CD14-positive monocyte (primary cell): ENCODE results near the gene TSHZ2. TPM values are rescaled to one million over a fixed set of nuclear protein-coding genes. Genes with fewer than 3 reads are reported as not detected.

ENCODE experiments used
- DNase-seq, 3 donors: peaks; one replicate each; pipeline ENCODE4 v3.0.0-alpha.2; 2011 to 2022
- H2AFZ ChIP-seq: 2 replicates; pipeline ENCODE4 v1.6.0; 2012; ENCODE audit warnings: mild to moderate bottlenecking, low read depth, low read length, inconsistent platforms; ENCODE audit not compliant: insufficient read depth, poor library complexity, severe bottlenecking
- H3K27ac ChIP-seq, 2 donors: 1 replicate in 1 of 2; 2 replicates in 1 of 2; pipeline ENCODE4 v1.5.1; 2012 to 2013; ENCODE audit warnings: low read length in 2 of 2, control low read depth in 1 of 2, inconsistent platforms in 1 of 2, low read depth in 1 of 2, mild to moderate bottlenecking in 1 of 2
- H3K27me3 ChIP-seq, 2 donors: one replicate each; pipeline versions ENCODE4 v1.6.0 to v1.6.1; 2011 to 2013; ENCODE audit warnings: low read length in 2 of 2; ENCODE audit not compliant: control insufficient read depth in 2 of 2, insufficient read depth in 2 of 2
- H3K36me3 ChIP-seq, 2 donors: replicated peaks in 1 of 2; 1 replicate in 1 of 2; 2 replicates in 1 of 2; pipeline versions ENCODE4 v1.5.1 to v1.6.1; 2012 to 2013; ENCODE audit warnings: low read length in 2 of 2, control low read depth in 1 of 2, inconsistent platforms in 1 of 2, mild to moderate bottlenecking in 1 of 2; ENCODE audit not compliant: insufficient read depth in 2 of 2, control insufficient read depth in 1 of 2
- H3K4me1 ChIP-seq, 2 donors: 1 replicate in 1 of 2; 2 replicates in 1 of 2; pipeline versions ENCODE4 v1.5.1 to v1.6.1; 2012 to 2013; ENCODE audit warnings: low read length in 2 of 2, control low read depth in 1 of 2, inconsistent platforms in 1 of 2, mild to moderate bottlenecking in 1 of 2, moderate library complexity in 1 of 2; ENCODE audit not compliant: insufficient read depth in 2 of 2, control insufficient read depth in 1 of 2
- H3K4me2 ChIP-seq: replicated peaks from 2 replicates; pipeline ENCODE3; 2012; ENCODE audit warnings: low read length, moderate library complexity, mild to moderate bottlenecking; ENCODE audit not compliant: poor library complexity, severe bottlenecking; ENCODE audit errors: extremely low read depth
- H3K4me3 ChIP-seq, 3 experiments: fragments of 200-600 bp in 1 of 3; sonication (generic) in 1 of 3; replicated peaks in 1 of 3; 1 replicate in 2 of 3; 2 replicates in 1 of 3; pipeline ENCODE4 v1.5.1; 2011 to 2013; ENCODE audit warnings: low read length in 3 of 3, mild to moderate bottlenecking in 3 of 3, control low read depth in 2 of 3, low read depth in 2 of 3, inconsistent platforms in 1 of 3, moderate library complexity in 1 of 3
- H3K79me2 ChIP-seq: 2 replicates; pipeline ENCODE4 v1.6.0; 2012; ENCODE audit warnings: mild to moderate bottlenecking, control low read depth, inconsistent platforms, low read length, moderate library complexity; ENCODE audit not compliant: insufficient read depth
- H3K9ac ChIP-seq: 2 replicates; pipeline ENCODE4 v1.6.0; 2017; ENCODE audit warnings: low read length, mild to moderate bottlenecking; ENCODE audit not compliant: insufficient read depth, poor library complexity, severe bottlenecking
- H3K9me3 ChIP-seq, 2 donors: replicated peaks in 1 of 2; 1 replicate in 1 of 2; 2 replicates in 1 of 2; pipeline versions ENCODE4 v1.5.1 to v1.6.1; 2012 to 2013; ENCODE audit warnings: low read length in 2 of 2, control low read depth in 1 of 2; ENCODE audit not compliant: control insufficient read depth in 1 of 2, insufficient read depth in 1 of 2
- H4K20me1 ChIP-seq: 2 replicates; pipeline ENCODE4 v1.6.0; 2012; ENCODE audit warnings: mild to moderate bottlenecking, low read length, control low read depth, moderate library complexity; ENCODE audit not compliant: insufficient read depth
- H3K27ac Mint-ChIP-seq, 7 donors: one replicate each; pipeline ENCODE4 v1.8.0; 2020; ENCODE audit warnings: mild to moderate bottlenecking in 7 of 7, mixed read lengths in 7 of 7, moderate library complexity in 6 of 7, inconsistent platforms in 2 of 7
- H3K27me3 Mint-ChIP-seq, 3 donors: one replicate each; pipeline ENCODE4 v1.8.0; 2021 to 2022; ENCODE audit warnings: low read depth in 3 of 3, mild to moderate bottlenecking in 3 of 3, mixed read lengths in 3 of 3, moderate library complexity in 3 of 3, inconsistent platforms in 1 of 3
- H3K36me3 Mint-ChIP-seq, 2 donors: one replicate each; pipeline ENCODE4 v1.8.0; 2020; ENCODE audit warnings: mixed read lengths in 2 of 2, inconsistent platforms in 1 of 2, mild to moderate bottlenecking in 1 of 2
- H3K4me1 Mint-ChIP-seq: one replicate; pipeline ENCODE4 v1.8.0; 2020; ENCODE audit warnings: mild to moderate bottlenecking, mixed read lengths
- H3K4me3 Mint-ChIP-seq, 2 donors: one replicate each; pipeline ENCODE4 v1.8.0; 2020; ENCODE audit warnings: mild to moderate bottlenecking in 2 of 2, mixed read lengths in 2 of 2, moderate library complexity in 1 of 2
- H3K9me3 Mint-ChIP-seq, 7 donors: one replicate each; pipeline ENCODE4 v1.8.0; 2020 to 2022; ENCODE audit warnings: mixed read lengths in 7 of 7, mild to moderate bottlenecking in 6 of 7, moderate library complexity in 6 of 7, inconsistent platforms in 2 of 7
- WGBS: methylation state at CpG from one replicate; pipeline ENCODE4 v1.1.5; 2013; ENCODE audit warnings: missing lambda C conversion rate; ENCODE audit not compliant: insufficient coverage; 5-methylcytosine and 5-hydroxymethylcytosine counted together
- intact Hi-C, 2 donors: fragments of 100-400 bp; cut with micrococcal nuclease; formaldehyde crosslinking; loops; one replicate each; pipeline versions ENCODE4 v1.15.0 to v1.15.1; 2023
- polyA plus RNA-seq, 3 donors: library from polyadenylated mRNA; depleted of rRNA in 1 of 3; unstranded in 2 of 3; stranded (reverse) in 1 of 3; fragments of 300-500 nt in 2 of 3; fragments of >200 nt in 1 of 3; fragmentation: Illumina TruSeq in 2 of 3; gene quantifications; 1 replicate in 2 of 3; 2 replicates in 1 of 3; pipeline ENCODE4 v1.2.3, GENCODE V29; 2012 to 2021
- TF ChIP-seq, protein P1 (sequence below): fragments of 200-600 bp; IDR thresholded peaks from one replicate; pipeline ENCODE4 v1.8.0; 2022; ENCODE audit warnings: antibody characterized with exemption, mild to moderate bottlenecking

The TSHZ2 gene
- polyA plus RNA-seq, 3 donors = not detected

DNA sequence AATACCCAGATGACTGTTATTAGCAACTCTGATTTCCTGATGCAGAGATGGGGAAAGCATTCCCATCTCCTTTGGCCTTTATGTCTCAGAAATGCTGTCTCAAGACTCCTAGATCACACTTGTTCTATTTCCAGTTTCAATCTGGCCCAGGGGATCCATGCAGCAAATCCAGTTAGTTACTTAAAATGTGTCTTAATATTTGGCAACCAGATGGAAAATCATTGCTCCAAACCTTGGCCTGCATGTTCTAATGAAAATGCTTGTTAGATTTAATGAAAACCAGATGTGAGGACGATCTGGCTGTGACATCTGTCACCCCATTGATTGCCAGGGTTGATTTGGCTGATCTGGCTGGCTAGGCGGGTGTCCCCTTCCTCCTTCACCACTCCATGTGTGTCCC is 125.2 kb downstream of the TSHZ2 start:
- 80% methylated on average over 1 of the region's 2 CpGs for WGBS
- Mint-ChIP-seq H3K27ac (no peak overlapping the region), H3K9me3 (peaks cover 2 to 14% (median 8%) of the 10 kb centered on the region in 7 donors)

DNA sequence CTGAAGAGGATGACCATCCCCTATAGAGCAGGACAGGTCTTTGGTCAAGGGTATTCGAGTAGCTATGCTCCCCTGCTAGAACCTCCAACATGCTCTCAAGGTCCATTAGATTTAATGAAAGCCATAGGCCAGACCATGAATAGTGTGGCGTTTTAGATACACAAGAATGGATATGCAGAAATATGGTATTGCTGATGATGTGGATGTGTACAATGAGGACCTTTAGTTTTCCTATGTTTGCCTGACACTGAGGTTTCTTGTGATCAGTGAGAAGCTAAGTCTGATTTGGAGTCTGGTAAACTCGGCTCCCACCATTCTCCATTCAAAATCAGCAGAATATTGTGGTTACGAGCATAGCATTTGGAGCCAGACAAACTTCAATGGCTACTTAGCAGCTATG is 125.6 kb downstream of the TSHZ2 start:
- Histone ChIP-seq H3K9ac (no peak overlapping the region), H3K27ac (no peak overlapping the region), H3K9me3 (no peaks in the 10 kb centered on the region), H4K20me1 (no peaks in the 10 kb centered on the region), H3K4me1 (no peaks in the 10 kb centered on the region), H3K4me2 (no peak overlapping the region), H3K27me3 (no peaks in the 10 kb centered on the region), H3K79me2 (no peaks in the 10 kb centered on the region), H2AFZ (no peak overlapping the region), H3K4me3 (no peak overlapping the region), H3K36me3 (no peaks in the 10 kb centered on the region)
- 100% methylated on average over 1 of the region's 4 CpGs for WGBS
- Mint-ChIP-seq H3K36me3 (no peaks in the 10 kb centered on the region), H3K4me1 (no peaks in the 10 kb centered on the region), H3K27ac (no peak overlapping the region), H3K9me3 (peaks cover 2 to 14% (median 8%) of the 10 kb centered on the region in 7 donors), H3K27me3 (peaks cover 0 to 5% (median 1%) of the 10 kb centered on the region in 3 donors), H3K4me3 (no peak overlapping the region)
- no peak for DNase-seq
- TF ChIP-seq, protein P1, sequence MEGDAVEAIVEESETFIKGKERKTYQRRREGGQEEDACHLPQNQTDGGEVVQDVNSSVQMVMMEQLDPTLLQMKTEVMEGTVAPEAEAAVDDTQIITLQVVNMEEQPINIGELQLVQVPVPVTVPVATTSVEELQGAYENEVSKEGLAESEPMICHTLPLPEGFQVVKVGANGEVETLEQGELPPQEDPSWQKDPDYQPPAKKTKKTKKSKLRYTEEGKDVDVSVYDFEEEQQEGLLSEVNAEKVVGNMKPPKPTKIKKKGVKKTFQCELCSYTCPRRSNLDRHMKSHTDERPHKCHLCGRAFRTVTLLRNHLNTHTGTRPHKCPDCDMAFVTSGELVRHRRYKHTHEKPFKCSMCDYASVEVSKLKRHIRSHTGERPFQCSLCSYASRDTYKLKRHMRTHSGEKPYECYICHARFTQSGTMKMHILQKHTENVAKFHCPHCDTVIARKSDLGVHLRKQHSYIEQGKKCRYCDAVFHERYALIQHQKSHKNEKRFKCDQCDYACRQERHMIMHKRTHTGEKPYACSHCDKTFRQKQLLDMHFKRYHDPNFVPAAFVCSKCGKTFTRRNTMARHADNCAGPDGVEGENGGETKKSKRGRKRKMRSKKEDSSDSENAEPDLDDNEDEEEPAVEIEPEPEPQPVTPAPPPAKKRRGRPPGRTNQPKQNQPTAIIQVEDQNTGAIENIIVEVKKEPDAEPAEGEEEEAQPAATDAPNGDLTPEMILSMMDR = no peak
- intact Hi-C loops = no loop called here

More for the DNA sequence above, 125.2 kb downstream of the TSHZ2 start:
- no peaks in the 10 kb centered on the region for H3K9me3 ChIP-seq
- H2AFZ ChIP-seq = no peak overlapping the region
- TF ChIP-seq, protein P1 = no peak
- no peaks in the 10 kb centered on the region for H3K79me2 ChIP-seq
- no peaks in the 10 kb centered on the region for H3K36me3 ChIP-seq
- no peak overlapping the region for H3K4me3 ChIP-seq
- H3K4me2 ChIP-seq = no peak overlapping the region
- no peak overlapping the region for H3K27ac ChIP-seq
- Mint-ChIP-seq H3K4me1 (no peaks in the 10 kb centered on the region), H3K27me3 (peaks cover 0 to 5% (median 1%) of the 10 kb centered on the region in 3 donors), H3K36me3 (no peaks in the 10 kb centered on the region), H3K4me3 (no peak overlapping the region)
- no peak overlapping the region for H3K9ac ChIP-seq
- intact Hi-C loops = no loop called here
- no peaks in the 10 kb centered on the region for H3K4me1 ChIP-seq
- H3K27me3 ChIP-seq = no peaks in the 10 kb centered on the region
- no peak for DNase-seq
- H4K20me1 ChIP-seq = no peaks in the 10 kb centered on the region
